NCI-H146 (cell line): Measurements from ENCODE around the gene HSD17B14.
"Not testable (repeated sequence)": the region's sequence is repeated elsewhere in the genome, so short reads cannot be mapped to it uniquely, and the experiment has no call there.

ENCODE experiments used
- DNase-seq: peaks from one replicate; lab custom pipeline; 2025; lab: John Stamatoyannopoulos, UW

HSD17B14 gene

DNA sequence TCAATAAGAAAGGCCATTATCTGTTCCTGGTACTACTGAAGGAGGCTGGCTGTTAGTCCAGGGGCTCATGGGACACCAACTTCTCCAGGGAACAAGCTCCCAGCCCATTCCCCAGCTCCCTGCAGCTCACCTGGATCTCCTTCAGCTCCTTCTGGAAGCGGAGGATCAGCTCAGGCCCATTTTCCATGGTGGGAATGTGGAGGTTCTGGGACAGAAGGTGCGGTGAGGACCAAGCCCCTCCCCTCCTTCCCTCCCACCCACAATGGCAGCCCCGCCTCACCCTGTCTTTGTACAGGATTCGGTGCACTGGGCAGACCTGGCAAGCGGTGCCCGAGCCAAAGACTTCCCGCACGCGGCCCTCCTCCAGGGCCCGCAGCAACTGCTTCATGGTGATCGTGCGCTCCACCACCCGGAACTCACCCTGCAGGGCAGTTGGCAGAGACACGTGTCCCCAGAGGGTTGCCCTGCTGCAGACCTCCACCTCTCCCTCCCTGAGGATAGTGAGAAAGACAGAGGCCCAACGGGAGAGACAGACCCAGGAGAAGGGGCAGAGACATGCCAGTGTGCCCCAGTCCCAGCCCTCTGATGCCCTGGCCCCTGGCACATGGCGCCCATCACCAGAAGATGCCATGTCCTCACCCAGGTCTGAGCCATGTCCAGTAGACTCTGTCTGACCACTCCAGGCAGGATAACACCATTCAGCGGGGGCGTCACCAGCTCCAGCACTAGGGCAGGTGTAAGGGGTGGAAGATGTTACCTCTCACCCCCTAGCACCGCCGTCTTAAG, 39.8 kb downstream of the HSD17B14 start:
- no peak for DNase-seq

DNA sequence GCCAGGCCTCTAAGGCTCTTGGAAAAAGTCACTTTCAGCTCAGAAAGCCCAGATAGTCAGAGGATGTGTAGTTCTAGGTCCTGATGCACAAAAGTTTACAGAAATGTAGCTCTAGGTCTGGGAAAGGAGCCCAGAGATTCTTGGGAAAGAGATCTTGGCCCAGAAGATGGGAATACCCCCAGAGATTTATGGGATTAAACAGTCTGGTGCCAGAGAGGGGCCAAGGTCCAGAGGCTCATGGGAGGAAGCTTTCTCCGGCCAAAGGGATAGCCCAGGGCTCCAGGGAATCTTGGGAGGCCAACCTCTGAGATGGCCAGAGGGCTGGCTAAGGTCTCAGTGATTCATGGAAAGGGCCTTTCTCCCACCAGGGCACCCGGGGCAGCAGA, 40.6 kb downstream of the HSD17B14 start:
- no peak for DNase-seq

DNA sequence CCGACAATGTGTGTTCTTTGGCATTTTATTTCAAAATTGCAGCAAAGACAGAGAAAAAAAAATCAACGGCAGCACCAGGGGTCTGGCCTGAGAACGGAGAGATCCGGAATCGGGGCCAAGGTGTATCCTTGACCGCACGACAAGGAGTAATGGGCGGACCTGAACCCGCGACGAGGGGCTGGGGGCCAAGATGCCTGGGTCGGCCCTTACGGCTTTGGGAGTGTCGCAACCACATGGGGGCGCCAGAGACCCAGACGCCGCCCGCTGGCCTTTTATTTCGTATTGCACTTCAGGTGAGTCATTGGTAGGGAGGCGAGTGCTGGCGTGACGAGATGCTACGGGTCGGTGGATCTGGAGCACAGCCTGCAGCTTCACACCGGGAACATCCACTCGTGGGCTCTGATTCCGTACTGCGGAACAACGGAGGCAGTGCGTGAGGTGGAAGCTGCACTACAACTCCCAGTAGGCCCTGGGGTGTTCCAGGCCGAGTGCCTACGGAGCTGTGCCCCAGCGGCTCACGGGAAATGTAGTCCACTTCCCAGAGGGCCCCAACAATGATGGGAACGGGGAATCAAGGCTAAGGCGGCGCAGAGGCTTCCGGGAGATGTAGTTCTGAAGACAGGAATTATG, 41.1 kb downstream of the HSD17B14 start:
- DNase-seq, result peak; percentile 68

DNA sequence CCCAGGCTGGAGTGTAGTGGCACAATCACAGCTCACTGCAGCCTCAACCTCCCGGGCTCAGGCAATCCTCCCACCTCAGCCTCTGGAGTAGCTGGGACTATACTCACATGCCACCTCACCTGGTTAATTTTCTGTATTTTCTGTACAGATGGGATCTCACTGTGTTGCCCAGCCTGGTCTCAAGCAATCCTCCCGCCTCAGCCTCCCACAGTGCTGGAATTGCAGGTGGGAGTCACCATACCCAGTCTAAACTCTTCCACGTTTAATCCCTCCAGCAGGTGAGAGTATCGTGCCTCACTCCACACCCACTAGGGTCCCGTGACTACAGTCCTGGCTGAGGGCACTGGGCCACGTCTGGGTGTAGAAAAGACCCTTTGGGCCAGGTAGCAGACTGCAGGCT, 42.0 kb downstream of the HSD17B14 start:
- no peak for DNase-seq

DNA sequence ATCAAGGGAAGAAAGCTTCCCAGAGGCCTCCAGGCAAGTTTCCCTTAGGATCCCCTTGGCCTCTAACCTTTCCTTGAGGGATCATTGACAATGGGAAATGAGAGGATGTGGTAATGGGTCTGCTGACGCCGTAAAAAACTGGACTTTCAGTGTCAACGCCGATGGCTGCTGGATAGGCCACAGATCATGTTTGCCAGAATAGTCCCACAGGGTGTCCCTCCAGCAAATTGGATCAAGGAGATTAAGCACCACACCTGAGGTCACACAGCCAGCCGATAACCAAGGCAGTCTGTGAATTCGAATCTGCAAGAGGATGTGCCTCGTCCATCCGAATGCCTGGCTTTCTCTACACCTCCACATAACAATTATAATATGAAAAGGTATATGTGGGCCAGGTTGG, 43.0 kb downstream of the HSD17B14 start:
- no peak for DNase-seq

DNA sequence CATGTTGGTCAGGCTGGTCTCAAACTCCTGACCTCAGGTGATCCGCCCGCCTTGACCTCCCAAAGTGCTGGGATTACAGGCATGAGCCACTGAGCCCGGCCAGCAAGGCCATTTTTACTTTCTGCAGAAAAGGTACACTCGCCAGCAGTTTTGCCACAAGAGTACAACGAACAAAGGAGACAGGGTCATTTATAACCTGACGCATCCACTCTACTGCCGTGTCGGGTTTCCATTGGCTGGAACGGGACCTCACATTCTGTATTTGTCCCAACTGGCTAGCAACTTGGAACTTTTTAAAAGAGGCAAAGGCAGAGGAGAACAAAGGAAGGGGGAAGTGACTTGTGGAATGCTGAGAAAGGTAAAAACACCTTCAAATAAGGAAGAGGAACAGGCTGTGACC, 49.0 kb downstream of the HSD17B14 start:
- DNase-seq, result not testable (repeated sequence)

DNA sequence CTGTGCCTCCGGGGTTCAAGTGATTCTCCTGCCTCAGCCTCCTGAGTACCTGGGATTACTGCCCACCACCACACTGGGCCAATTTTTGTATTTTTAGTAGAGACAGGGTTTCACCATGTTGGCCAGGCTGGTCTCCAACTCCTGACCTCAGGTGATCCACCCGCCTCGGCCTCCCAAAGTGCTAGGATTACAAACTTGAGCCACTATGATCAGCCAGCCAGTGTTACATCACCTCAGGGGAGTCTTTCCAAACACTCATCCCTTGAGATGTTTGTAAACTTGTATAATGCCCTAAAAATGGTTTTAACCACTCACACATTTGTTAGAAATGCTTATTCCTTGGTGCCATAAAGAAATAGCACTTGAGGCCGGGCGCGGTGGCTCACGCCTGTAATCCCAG, 49.9 kb downstream of the HSD17B14 start:
- not testable (repeated sequence) for DNase-seq

DNA sequence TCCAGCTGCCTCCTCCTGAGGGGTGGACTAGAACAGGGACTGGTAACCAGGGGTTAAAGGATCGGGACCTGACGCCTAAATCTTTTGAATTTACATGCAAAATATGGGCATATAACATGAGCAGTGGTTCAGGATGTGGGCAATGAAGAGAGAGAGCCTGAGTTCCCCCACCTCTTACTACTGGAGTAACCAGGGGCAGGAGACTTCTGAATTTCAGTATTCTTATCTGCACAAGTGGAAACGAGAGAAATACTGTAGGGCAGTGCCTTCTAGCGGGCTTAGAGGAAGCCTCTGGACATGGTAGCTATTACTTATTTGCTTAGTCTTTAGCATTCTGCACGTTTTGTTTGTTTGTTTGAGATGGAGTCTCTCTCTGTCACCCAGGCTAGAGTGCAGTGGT, 51.8 kb downstream of the HSD17B14 start:
- peak; percentile 14 for DNase-seq

DNA sequence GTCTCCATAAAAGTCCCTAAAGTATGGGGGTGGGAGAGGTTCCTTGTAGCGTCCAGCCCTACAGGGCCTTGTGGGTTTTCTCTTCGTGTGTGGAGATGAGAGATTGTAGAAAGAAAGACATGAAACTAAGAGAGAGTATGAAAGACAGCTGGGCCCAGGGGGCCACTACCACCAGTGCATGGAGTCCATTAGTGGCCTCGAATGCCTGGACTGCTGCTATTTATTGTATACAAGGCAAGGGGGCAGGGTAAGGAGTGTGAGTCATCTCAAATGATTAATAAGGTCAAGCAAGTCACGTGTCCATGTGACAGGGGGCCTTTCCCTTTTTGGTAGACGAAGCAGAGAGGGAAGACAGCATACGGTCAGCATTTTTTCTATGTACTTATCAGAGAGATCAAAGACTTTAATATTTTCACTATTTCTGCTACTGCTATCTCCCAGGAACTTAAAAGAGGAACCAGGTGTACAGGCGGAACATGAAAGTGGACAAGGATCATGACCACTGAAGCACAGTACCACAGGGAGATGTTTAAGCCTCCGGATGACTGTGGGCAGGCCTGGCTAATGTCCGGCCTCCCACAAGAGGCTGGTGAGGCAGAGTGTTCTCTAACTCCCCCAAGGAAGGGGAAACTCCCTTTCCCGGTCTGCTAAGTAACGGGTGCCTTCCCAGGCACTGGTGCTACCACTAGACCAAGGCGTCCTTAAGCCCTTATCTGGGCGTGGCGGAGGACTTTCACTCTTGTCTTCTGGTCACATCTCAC, 55.5 kb downstream of the HSD17B14 start:
- DNase-seq, result no peak

DNA sequence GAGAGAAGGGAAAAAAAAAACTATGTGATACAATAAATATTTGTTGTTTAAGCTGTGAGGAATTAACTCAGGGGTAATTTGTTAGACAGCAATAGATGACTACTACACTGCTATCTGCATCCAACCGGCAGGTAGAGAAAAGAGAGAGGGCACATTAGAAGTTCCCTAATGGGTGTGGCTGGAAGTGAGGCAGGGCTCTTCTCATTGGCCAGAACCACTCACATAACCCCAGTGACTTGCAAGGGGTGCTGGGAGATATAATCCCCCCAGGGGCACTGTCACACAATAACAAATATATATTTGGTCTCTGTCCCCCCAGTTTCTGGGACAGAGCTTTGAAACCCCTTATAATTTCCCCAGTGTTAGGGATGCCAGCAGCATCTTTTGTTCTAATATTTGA, 56.7 kb downstream of the HSD17B14 start:
- no peak for DNase-seq

DNA sequence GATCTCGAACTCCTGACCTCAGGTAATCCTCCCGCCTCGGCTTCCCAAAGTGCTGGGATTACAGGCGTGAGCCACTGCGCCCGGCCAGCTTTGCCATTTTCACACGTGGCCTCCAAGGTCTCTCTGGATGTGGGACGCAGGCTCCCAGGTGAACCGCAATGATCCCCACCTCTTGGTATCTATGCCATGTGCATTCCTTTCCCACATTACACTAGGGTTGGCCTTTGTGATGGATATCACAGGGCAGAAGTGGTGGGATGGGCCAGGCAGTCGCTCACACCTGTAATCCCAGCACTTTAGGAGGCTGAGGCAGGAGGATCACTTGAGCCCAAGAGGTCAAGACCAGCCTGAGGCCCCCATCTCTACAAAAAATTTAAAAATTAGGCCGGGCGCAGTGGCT, 58.6 kb downstream of the HSD17B14 start:
- DNase-seq, result no peak

DNA sequence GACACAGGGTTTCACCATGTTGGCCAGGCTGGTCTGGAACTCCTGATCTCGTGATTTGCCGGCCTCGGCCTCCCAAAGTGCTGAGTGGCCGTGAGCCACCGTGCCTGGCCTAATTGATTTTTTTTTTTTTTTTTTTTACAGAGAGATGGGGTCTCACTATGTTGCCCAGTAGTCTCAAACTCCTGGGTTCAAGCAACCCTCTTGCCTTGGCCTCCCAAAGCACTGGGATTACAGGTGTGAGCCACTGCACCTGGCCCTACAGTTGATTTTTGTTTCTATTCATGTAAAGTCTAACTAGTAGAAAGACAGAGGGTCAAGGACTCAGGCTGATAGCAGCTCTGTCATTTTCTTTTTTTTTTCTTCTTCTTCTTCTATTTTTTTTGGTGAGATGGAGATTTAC, 59.2 kb downstream of the HSD17B14 start:
- no peak for DNase-seq

DNA sequence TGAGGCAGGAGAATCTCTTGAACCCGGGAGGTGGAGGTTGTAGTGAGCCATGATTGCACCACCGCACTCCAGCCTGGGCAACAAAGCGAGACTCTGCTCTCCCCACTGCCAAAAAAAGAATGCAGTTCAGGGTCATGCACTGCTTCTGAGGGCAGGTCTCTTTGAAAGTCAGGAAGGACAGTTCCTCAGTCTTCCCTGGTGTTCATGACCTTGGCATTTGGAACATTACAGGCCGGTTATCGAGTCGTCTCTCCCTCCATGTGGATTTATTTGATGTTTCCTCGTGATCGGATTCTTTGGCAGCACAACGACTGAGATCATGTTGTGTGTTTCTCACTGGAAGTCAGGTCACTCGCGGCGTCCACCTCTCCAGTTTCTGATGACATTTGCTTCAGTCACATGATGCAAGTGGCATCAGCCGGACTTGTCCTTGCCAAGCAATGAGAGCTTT, 63.8 kb downstream of the HSD17B14 start:
- DNase-seq, result no peak

DNA sequence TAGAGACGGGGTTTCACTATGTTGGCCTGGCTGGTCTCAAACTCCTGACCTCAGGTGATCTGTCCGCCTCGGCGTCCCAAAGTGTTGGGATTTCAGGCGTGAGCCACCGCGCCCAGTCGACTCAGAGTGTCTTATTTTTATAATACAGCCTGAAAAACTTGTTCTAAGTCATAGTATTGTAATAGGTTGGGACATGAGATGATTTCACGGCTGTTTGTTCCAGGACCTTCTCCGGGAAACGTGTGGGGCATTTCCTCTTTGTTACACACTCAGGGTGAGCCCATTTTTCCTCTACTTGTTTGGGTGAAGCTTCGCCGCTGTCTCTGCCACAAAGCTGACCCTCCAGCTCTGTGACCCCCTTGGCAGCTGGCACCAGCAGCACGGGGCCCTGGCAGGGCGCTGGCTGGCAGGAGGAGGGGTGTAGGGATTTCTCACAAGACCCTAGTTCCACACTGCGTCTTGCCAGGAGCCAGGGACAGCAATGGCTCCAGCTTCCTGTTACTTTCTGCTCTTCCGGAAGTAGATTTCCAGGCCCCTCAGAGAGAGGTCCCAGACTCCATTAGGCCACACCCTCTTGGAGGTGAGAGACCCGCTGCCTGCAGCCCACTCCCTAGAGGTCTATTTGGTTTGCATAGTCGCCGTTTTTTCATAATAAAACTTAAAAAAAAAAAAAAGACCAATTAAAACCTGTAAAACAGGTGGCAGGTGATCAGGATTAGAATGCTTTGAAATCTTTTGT, 65.4 kb downstream of the HSD17B14 start:
- no peak for DNase-seq

DNA sequence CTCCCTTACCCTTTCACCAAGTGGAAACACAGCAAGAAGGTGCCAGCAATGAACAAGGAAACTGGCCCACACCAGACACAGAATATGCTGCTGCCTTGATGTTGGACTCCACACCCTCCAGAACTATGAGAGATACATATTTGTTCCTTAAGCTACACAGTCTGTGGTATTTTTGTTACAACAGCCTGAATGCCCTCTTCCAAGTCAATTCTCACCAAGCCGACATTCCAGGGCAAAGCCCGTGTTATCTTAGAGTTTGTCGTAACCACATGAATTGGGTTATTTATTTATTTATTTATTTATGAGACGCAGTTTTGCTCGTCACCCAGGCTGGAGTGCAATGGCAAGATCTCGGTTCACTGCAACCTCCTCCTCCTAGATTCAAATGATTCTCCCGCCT, 66.0 kb downstream of the HSD17B14 start:
- no peak for DNase-seq

DNA sequence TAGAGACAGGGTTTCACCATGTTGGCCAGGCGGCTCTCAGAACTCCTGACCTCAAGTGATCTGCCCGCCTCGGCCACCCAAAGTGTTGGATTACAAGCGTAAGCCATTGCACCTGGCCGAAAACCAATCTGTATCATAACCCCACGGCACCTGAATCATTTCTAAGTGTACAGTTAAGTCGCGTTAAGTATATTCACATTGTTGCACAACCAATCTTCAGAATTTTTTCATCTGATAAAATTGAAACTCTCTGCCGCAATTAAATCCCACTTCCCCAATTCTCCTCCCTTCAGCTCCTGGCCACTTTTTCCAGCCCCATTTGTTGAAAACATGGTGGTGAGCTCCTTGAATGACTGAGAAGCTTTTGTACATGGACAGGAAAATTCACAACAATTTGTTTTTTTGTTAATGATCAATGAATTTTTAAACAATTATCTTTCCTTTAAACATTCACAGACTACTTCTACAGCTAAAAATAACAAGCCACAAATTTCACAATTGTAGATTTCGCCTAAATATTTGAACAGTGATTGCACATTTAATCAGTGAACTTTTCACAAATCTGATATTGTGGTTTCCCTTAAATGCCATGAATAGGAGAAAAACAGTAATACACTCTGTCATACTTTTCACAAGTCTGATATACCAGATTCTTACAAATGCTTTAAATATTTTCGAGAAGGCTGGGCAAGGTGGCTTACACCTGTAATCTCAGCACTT, 67.1 kb downstream of the HSD17B14 start:
- DNase-seq, result no peak

DNA sequence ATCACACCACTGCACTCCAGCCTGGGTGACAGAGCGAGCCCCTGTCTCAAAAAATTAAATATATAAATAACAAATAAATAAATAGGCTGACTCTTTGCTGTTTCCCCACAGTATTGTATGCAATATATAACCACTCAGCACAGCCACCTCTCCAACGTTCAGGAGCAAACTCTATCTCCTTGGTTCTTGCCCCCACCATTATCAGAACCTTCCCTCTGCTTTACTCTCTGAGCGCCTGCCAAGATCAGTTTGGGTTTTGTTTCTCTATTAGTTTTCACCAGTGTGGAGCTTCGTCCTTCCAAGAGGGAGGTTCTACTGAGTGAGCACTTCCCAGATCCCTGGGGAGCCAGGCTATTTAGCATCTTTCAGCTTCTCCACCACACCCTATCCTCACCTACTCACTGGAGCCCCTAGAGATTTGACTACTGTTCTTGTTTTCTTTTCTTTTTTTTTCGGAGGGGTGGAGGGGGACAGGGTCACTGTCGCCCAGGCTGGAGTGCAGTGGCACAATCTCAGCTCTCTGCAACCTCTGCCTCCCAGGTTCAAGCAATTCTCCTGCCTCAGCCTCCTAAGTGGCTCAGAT, 68.0 kb downstream of the HSD17B14 start:
- not testable (repeated sequence) for DNase-seq

DNA sequence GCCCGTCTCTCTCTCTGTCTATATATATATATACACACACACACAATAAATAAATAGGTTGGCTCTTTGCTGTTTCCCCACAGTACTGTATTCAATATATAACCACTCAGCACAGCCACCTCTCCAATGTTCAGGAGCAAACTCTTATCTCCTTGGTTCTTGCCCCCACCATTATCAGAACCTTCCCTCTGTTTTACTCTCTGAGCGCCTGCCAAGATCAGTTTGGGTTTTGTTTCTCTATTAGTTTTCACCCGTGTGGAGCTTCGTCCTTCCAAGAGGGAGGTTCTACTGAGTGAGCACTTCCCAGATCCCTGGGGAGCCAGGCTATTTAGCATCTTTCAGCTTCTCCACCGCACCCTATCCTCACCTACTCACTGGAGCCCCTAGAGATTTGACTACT, 70.5 kb downstream of the HSD17B14 start:
- not testable (repeated sequence) for DNase-seq
